Dermis blood vessel endothelial cell (primary cell): ENCODE results near the gene RNF149. TPM values are rescaled to one million over a fixed set of nuclear protein-coding genes. Genes with fewer than 3 reads are reported as not detected.

ENCODE experiments used
- DNase-seq: peaks from one replicate; pipeline ENCODE4 v3.0.0; 2010
- total RNA-seq: library from RNA; depleted of rRNA; stranded (reverse); fragments of >200 nt; gene quantifications from 2 replicates; pipeline ENCODE4 v1.2.3, GENCODE V29; 2014

Gene RNF149
- total RNA-seq, 1 donor from 2014 or later = 56.5 TPM

DNA sequence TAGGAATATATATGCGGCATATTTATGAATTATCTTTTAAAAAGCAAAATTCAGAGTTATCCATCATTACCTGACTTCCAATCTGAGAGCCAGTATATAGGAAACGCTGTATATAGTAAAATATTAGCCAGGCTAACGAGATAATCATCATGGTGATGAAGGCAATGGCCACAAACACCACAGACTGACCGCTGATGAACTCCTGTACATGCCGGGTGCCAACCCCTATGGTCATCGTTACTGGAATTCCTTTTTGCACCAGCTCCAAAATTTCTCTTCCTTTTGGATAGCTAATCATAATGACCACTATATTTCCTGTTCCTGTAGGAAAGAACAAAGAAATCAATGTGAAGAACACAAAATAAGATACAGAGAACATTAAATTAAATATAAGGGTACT, 13.6 kb downstream of the RNF149 start:
- DNase-seq = peak; percentile 70

DNA sequence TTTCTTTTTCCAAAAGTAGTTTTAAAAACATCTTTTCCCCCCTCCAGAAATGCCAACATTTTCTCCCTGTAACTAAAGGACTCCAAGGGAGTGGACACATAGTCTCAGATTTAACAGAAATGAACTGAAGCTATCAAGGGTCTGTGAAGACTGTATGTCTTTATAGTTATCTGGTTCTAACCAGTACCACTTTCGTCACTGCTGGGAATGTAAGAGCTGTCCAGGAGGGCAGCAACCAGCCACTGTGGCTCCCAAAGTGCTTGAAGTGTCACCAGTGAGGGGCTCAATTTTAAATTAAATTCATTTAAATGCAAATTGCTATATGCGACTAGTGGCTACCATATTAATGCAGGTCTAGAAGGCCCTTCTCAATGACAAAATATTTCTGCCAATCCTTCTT, 15.0 kb downstream of the RNF149 start:
- no peak for DNase-seq

DNA sequence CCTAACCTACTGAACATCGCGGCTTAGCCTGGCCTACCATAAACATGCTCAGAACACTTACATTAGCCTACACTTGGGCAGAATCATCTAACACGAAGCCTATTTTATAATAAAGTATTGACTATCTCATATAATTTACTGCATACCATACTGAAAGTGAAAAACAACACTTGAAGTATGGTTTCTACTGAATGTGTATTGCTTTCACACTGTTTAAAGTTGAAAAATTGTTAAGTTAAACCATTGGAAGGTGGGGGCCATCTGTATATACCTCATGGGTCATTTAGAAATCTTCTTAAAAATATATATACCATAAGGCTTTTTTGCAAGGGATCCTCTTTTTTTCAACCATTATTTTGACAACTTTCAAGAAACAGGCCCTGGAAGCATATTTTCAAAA, 16.5 kb downstream of the RNF149 start:
- no peak for DNase-seq

DNA sequence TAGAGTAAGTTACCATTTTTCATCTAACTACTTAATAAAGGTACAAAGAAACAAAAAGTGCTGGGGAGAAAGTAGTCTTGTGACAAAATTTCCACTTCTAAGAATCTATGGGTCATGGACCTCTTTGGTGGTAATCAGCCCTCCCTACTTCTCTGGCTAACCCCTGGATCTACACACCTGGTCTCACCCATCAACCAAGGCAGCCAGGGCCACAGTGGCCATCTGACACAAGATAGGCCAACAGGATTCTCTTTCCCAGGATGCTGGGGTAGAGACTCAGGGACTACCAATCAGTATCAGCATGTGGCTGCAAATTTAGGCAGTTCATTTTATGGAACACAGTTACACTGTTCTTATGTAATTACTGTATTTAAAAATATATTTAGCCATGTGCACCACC, 17.8 kb downstream of the RNF149 start:
- no peak for DNase-seq

DNA sequence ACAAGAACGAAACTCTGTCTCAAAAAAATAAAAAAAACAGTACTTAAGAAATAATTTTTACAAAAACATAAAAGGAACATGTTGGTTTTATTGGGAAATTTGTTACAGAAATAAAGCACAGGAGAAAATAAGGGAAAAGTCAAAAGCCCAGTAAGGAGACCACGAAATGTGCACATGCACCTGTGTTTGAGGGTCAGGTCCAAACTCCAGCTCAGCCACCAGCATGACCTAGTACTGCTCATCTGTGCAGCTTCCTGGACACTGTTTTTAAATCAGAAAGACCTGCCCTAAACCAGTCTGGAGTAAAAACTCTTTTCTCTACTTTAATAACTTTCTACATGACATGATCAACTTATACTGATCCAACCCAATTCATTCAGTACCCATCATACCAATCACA, 21.2 kb downstream of the RNF149 start:
- DNase-seq = no peak

DNA sequence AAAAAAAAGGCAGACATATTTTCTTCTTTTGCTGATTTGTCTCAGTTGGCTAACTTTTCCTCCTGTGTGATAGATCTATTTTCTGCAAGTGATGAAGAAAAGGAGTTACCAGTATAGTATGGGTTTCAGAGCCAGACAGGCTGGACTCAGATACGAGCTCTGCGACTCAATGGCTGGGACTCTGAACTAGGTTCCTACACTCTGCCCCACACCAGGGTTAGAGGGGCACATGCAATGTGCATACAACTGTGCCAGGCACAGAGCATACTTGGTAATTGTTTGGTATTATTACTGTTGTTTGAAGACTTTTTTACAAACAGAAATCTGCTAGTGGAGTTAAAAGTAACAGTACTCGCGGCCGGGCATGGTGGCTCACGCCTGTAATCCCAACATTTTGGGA, 21.8 kb downstream of the RNF149 start:
- no peak for DNase-seq

DNA sequence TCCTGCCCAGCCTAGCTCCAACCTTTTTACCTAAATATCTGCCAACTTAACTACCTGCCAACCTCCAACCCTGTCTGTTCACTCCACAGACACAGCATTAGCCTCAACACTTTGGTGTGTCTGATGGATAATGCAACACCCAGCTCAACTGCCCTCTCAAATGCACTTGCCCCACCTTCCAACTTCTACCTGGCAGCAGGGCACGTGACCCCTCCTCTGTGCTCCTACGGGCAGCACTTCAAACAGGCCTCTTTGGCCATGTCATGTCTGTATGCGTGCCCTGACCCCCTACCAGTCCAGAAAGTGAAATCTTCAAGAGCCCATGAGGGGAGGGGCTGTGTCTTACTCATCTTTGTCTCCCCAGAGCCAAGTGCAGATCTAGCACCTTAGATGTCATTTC, 25.5 kb downstream of the RNF149 start:
- DNase-seq = no peak

DNA sequence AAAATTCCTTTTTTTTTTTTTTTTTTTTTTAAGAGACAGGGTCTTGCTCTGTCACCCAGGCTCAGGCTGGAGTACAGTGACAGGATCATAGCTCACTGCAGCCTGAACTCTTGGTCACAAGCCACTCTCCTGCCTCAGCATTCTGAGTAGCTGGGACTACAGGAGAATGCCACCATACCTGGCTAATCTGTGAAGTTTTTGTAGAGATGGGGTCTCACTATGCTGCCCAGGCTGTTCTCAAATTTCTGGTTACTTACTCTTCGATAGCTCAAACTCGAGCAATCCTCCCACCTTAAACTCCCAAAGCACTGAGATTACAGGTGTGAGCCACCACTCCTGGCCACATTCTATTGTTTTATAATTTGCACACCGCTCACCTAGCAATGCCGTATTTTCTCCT, 27.0 kb downstream of the RNF149 start:
- no peak for DNase-seq

DNA sequence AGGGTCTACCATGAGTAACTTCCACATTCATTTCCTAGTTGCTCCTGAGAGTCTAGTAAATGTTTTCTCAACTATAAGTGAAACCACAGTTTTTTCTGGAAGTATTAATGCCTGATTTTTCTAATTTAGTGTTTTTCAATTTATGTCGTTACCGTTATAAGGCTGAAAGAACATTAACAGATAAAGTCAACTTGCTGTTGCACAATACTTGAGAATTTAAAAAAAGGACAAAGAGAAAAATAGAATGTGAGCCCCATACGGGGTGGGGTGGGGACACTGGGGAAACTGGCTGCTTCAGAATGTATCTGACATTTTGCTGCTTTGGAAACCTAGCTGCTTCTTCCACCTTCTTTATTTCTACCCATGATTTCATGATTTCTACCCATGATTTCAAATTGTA, 29.6 kb downstream of the RNF149 start:
- no peak for DNase-seq

DNA sequence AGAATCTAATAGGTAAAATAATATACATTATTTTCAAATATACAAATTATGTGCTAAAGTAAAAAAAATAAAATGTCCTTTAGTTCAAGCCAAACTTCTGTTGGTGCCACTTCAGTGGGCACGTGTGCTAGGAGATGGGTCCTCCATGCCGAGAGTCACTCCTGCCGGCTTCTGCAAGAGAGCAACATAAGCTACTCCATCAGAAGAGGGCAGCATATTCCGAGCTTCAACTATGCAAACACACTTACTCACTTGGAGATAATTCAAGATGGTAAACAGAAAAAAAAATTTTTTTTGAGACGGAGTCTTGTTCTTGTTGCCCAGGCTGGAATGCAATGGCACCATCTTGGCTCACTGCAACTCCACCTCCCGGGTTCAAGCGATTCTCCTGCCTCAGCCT, 31.4 kb downstream of the RNF149 start:
- peak; percentile 44 for DNase-seq

DNA sequence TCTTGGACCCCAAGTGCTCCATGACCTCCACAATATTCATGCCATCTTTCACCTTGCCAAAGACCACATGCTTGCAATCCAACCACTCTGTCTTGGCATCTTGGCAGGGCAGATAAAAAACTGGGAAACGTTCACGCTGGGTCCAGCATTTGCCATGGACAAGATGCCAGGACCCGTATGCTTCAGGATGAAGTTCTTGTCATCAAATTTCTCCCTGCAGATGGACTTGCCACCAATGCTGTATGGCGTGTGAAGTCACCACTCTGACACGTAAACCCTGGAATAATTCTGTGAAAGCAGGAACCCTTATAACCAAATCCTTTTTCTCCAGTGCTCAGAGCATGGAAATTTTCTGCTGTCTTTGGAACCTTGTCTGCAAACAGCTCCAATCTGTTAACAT, 34.4 kb downstream of the RNF149 start:
- DNase-seq = no peak

DNA sequence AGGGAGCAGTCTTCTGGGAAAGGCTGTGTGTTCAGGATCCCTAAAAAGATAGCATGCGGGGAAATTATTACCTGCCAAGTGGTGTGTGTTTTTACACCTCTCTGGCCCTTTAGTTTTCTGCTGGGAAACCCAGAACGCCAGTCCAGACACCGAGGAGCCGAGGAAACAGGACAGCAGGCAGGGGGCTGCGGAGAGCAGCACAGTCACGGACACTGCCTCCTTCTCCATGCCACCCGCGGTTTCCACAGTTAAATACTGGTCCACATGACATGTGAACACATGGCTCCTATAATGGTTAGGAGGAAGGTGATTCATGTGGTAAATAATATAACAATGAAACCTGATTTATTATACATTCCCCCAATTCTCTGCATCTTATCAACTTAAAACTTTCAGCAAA, 35.4 kb downstream of the RNF149 start:
- no peak for DNase-seq

DNA sequence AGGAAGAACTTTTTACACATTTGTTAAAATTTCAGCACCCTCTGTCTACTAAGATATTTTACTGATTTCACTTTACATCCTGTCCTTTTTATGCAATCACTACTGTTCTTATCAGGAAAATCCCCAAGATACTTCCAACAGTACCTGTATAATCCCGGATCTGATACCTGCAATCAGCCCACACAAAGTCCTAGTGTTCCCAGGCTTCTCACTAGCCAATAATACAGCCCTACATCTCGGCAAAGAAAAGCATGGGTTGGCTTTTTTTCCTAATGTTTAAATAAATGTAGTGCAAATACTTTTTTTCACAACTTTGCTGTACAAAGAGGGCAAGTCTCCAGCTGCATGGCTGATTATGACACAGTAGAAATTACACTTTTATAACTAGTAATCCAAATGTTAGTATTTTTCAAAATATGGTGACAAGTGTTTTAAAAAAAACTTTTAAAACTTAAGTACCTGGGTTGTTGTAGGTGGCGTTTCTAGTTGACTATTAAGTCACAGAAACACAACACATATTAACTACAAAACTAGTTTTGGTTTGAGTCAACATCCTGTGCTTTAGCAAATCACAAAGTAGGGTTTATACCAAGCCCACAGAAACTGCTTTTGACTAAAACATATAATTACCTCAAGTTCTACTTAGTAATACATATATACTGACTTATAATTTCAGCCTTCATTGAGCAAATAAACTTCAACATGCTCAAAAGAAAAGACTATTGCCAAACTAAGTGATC, 36.3 kb downstream of the RNF149 start:
- no peak for DNase-seq

DNA sequence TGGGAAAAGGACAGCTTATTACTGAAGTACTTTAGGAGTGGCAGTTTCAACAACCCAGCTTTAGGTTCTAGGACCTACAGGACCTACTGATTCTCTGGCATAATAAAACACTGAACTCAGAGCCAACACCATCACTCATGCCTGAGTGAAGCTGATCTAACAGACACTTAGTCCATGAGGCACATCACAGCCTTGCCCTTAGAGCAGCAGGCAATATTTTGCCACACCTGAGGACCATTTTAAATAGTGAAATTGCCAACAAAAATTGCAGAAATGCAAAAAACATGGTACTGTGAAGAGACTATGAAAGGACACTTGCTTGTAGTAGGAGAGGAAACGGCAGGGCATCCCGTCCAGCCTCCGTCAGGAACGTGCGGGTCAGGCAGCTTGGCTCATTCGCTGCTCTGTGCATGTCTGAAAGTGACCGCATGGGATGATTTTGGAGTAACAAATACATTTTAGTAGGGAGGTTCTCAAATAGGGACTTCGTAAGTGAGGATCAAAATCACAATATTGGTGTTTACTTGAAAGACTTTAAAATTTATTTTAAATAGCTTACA, 37.7 kb downstream of the RNF149 start:
- no peak for DNase-seq

DNA sequence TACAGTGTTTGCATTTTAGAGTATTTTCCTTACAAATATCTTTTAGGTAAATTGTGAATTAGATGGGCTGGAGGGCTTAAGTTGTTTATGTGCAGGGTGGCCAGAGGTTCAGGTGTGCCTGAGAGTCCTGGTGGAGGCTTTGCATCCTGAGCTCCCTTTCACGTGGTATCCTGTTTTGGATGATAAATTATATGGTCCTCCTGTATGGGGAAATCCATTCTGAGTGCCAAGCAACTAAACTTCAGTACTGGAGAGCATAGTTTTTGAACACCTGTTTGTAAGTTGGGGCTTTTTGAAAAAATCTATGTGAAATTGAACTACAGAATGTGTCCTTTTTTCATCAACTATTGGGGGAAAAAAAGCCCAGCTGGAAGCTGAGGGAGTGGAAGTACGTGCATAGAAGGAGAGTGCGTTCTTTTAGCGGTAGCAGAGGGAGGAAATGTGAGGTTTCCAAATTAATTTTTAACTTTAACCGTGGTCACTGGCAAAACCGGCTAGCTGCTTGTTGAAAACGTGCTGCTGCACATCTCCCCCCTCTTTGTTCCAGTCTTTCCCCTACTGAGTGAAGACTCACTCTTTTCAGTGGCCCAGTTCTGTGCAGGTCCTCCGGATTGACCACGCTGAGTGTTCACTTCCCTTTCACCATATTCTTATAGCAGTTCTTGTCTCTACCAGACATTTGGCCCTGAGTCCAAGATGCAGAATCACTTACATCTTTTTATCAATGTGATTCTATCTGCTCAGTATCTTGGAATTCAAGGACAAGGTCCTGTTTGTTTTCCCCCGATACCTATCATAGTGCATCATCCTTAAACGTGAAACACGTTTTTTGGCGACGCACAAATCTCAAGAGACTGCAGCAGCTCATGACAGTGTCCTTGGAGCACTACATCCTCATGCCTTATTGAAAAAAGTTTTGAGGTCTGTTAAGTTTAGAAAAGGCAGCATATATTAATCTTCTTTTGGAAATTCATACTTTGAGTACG, 40.5 kb downstream of the RNF149 start:
- no peak for DNase-seq

DNA sequence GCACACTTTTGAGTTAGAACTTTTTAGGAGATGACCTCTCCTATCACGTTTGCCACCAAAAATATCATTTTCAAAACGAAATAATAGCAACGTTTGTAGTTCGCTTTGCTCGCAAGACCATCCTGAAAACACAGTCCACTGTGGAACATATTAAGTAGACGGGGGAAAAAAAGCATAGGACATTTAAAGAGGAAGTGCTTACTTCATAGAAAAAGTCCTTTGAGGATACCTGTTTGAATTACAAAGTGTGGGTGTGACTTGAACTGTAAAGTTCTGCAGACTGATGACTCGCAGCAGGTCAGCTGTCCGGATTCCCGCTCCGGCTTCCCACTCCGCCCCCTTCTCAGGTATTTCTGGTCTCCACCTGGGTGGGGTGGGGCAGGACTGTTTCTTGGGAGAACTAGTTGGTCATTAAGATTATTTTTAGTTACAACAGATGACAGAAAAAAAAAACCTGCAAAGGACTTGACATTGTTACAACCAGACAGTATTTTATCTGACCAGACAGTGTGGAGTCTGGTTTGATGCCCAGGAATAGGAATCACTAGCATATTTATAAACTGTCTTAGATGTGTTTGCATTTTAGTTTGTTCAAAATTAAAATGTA, 42.5 kb downstream of the RNF149 start:
- DNase-seq = no peak

DNA sequence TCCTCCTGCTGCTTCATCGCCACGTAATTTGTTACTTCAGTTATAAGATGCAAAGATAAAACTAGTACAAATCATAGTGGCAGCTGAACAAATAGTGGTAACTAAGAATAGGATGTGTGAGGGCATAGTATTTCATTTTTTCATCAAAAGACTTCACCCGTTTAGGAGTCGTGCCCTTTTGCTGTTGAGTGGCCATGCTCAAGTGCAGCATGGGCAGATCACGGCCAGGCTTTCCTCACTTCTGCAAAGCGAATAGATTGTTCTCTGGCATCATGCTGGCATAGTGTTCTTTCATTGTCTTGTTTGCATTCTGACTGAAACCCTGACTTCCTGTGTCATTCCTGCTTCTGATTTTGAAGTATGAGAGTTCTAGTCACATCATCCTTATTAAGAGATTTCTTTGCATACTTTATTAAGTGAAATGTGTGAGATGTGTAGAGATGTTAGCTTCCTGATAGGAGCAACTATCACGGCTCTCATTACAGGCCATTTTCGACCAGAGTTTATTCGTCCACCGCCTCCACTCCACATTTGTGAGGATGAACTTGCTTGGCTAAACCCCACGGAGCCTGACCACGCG, 44.1 kb downstream of the RNF149 start:
- DNase-seq = peak; percentile 37

DNA sequence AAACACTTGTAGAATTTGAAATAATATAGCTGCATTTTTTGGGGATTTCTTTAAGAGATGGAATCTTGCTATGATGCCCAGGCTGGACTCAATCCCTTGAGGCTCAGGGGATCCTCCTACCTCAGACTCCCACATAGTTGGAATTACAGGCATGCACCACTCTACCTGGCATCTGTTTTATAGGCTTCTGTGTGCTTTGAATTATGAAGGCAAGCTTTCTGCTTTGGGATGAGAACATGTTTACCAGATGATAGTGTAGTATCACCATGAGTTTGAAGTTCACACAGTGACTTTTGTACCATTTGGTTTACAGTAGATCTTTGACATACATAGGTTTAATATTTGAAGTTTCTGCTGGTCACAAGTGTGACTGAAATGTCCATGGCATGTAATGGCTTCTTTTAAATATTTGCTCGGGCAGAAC, 45.1 kb downstream of the RNF149 start:
- DNase-seq = no peak

DNA sequence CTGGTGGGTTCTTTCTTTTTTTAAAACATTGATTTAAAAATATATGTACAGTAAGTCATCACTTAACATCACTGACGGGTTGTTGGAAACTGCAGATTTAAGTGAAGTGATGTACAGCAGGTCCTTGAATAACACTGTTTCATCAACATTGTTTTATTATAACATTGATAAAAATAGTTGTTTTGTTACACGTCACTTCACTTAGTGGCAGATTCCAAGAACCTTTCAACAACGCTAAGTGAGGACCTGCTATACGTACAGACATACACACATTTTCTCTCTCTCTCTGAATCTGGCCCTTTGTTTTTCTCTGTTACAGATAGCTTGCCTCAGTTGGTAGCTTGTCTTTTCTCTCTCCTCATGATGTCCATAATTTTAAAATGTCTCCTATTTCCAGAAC, 46.4 kb downstream of the RNF149 start:
- no peak for DNase-seq

DNA sequence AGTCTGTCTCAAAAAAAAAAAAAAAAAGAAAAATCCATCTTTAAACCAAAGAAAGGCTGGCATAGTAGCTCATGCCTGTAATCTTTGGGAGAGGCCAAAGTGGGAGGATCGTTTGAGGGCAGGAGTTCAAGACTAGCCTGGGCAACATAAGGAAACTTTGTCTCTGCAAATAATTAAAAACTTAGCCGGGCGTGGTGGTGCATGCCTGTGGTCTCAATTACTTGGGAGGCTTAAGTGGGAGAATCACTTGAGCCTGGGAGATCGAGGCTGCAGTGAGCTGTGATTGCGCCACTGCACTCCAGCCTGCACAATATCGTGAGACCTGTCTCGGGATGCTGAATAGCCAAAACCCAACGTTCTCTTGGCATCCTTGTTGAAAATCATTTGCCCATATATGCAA, 49.7 kb downstream of the RNF149 start:
- no peak for DNase-seq

DNA sequence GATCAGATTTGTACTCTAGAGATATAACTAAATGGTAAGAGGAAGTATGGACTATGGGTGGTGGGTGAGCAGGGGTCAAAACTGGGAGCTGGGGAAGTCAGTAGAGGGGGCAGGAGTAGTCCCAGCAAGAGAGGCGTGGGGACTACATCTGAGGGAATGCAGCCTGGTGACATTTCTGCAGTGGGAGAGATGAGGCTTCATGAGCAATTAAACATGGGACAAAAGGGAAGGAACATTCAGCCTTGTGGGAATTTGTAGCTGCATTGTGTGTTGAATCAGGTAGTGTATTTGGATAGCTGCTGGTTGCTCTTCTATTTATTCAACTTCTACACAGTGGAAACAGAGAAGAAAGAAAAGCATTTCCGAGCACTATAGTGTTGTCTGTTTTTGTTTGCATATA, 52.2 kb downstream of the RNF149 start:
- no peak for DNase-seq

DNA sequence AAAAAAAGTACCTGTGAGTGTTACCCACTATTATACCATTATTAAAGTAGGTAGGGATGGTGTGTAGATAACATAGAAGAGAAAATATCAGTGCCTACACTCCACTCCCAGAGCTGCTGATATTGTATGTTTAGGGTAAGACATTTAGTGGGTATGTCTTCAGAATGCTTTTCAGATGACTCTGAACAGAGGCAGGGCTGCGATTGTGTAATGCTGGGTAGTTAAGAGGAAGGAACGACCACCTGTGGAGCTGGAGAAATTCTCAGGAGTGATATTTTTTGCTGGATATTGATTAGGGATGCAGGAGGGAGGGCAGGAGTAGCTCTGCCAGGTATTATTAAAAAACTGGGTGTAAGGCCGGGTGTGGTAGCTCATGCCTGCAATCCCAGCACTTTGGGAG, 53.0 kb downstream of the RNF149 start:
- DNase-seq = no peak
